GM18517 (cell line): ENCODE results near the gene LPP.

Experiments used
- ATAC-seq: cut with Tn5 transposase; IDR thresholded peaks from one replicate; pipeline ENCODE4 v1.9.1; 2021; ENCODE audit warnings: mild to moderate bottlenecking, moderate library complexity; ENCODE audit not compliant: unreplicated experiment

Gene LPP

DNA sequence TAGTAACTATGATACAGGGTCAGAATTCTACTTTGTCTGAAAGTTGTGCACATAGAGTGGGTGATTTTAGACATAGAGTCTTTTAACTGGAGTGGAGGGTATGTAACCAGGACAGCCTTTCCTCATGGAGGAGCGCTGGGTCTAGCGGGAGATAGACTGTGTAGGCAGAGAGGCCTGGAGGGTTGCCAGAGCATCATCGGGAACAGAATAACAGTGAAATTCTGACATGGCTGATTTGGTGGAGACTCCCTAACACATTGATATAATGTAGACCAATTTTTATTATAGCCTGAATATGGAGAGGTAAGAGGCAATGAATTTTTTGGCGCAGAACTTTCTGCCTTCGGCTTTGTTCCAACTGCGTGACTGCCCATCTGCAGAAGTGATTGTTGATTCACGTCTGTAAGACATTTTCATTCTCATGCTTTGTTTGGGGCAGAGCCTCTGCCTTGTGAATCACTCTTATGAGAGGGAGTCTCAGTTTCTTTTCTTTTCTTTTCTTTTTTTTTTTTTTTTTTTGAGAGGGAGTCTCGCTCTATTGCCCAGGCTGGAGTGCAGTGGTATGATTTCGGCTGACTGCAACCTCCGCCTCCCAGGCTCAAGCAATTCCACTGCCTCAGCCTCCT lies 16.0 kb downstream of the LPP start:
- no peak for ATAC-seq

DNA sequence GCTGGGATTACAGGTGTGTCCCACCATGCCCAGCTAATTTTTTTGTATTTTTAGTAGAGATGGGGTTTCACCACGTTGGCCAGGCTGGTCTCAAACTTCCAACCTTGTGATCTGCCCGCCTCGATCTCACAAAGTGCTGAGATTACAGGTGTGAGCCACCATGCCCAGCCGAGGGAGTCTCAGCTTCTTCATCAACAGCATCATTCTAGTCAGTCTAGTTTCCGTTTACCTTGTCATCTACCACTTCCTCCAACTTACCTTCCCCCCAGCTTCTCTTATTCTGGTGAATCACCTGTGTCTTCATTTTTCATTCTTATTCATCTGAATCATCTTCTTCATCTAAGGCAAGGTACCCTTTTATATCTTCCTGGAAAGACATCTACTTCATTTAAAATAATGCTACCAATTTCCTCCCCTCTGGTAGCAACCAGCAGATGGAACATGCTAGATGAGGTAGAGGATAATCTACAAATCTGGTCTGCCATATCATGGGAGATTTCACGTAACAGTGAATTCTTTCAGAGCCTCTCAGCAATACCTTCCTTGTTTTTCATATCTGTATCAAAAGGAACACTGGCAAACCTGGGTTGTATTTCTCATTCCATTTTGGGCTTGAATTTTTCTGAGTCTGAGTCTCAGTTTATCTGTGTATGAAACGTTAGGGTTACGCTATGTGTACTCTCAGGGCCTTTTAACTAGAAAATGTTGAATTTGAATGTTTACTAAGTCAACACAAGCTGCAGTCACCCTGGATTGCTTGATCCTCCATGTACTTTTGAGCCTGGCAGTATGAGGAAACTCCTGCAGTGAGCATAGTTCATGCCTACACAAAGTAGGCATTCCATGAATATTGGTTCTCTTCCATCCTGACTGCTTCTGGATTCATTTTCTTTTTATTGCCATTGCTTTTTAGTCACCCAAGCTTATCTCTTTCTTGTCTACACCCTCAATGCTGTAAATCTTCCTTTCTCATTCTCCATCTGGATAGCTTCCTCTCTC lies 16.8 kb downstream of the LPP start:
- ATAC-seq: no peak

DNA sequence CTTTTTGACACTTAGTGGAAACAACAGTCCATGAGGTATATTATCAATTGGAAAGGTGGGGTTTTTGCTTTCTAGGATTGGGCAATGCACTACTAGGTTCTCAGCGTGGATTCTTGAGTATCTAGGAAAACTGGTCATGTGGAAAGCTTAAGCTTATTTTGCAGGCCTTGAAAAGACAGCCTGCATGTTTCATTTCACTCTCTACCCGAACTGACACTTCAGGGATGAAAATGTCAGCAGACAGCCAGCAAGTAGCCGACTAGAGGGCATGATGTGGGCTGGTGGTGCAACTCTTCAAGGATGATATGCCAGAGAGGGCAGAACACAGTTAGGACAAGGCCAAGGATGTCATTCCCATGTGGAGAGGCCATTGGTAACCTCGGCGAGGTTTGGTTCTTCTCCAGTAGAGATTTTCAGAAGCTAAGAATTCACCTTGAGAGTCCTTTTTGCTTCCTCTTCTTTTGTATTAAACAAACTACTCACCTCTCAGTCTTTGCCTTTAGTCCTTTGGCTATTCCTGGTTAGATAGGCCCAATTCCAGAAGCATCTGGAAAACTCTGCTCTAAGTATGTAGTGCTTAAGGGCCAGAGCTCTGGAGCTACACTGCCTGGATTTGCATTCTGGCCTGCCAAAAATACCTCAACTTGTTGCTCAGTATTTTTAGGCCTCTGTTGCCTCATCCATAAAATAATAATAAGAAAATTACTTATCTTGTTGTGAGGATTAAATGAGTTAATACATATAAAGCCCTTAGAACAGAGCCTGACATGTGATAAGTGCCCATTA lies 17.9 kb downstream of the LPP start:
- ATAC-seq: no peak

DNA sequence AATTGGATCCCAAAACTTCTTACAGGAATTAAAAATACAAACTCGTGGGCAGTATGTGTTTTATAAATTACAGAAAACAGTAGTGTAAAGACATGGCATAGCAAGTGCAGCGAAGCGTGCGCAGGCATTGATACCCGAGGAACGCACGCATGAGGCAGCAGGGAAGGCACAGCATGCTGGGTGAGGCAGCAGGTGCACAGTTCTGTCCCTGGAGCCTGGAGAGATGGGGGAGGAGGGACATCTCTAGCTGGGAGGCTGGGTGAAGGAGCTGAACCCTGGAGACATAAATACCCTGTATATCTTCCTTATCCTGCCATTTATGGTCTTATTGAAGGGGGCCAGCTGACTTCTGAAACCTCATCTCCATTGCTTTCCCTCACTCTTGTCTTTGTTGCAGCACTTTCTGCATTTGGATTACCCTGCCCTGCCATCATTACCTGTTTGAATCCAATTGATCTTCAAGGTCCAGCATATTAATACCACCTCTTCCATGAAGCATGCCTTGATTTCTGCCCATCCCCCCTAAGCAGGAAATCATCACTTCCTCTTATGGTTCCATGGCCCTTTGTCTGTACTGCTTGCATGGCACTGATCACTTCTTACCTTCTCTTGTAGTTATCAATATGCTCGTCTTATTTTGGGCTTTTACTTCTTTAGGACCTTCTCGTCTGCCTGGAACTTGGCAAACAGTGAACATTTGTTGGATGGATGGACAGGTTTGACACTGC lies 20.5 kb downstream of the LPP start:
- ATAC-seq: no peak

DNA sequence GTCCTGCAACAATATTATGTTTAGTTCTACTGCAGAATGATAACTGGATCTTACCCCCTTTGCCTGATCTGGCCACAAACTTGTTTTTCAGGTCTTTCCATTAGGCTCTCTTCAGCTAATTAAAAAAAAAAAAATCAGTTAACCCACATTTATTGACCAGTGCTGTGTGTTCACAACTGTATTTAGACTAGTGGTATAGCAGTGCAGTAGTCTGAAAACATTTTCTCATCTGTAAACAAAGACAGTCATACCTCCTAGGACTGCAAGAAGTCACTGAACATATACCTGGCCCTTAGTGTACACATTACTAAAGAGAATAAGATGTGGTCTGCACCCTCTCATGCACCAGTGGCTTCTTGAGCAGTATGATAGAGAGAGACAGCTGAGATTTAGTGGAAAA lies 22.5 kb downstream of the LPP start:
- no peak for ATAC-seq

DNA sequence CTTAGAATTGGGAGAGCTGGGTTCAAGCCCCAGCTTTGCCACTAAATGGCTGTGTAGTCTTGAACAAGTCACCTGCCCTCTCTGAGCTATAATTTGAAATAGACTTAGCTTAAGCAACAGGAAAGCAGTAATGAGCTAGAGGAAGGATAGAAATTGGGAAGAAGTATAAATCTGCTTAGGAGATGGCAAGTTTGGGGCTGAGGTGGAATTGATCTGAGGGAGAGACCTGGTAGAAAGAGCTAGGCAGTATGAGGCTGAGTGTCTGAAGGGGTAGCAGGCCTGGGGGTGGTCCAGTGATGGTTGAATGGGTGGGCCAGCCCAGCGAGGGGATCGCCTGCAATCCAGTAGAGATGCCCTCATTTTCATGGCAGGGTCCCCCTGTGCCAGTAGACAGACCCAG lies 22.9 kb downstream of the LPP start:
- no peak for ATAC-seq

DNA sequence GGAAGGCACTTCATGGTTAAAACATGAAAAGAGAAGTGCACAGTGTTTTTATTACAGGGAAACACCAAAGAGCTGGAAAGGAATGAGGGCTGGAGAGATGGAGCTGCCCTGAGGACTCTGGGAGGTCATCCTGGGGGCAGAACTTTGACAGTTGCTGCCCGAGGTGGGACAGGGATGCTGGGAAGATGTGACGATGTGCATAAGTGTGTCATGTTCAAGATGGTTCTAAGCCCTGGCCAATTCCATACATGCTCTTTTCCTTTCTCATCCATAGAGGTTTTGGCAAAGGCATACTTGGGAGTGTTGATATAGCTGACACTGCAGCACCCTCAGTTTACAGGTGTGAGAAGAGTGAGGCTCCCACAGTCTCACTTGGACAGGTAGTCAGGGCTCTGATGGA lies 23.8 kb downstream of the LPP start:
- ATAC-seq: no peak

DNA sequence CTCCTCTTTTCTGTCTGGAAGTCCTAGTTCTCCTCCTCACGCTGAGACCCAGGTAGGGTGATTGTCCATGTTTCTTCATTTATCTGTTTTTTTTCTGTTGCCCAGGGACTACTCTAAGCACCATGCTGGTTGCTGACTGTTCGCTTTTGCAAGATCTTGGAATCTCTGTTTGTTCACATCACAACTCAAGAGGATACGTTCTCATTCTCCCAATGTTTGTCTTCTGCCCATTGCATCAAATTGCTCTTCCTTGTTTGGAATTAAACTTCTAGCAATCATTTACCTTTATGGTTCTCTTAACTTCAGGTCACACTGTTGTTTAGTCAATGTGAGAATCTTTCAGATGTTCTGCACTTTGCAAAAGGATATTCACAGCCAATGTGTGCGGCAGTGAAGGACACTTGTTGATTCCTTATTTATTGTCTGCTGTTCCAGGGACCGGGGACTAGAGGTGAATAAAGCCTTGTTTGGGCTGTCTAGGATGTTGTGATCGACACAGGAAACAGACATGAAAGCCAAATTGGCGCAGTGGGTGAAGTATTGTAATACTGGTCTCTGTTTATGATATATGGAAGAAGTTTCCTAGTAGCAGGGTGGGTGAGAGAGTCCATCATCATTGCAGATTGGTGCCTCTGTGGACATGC lies 24.5 kb downstream of the LPP start:
- ATAC-seq: no peak

DNA sequence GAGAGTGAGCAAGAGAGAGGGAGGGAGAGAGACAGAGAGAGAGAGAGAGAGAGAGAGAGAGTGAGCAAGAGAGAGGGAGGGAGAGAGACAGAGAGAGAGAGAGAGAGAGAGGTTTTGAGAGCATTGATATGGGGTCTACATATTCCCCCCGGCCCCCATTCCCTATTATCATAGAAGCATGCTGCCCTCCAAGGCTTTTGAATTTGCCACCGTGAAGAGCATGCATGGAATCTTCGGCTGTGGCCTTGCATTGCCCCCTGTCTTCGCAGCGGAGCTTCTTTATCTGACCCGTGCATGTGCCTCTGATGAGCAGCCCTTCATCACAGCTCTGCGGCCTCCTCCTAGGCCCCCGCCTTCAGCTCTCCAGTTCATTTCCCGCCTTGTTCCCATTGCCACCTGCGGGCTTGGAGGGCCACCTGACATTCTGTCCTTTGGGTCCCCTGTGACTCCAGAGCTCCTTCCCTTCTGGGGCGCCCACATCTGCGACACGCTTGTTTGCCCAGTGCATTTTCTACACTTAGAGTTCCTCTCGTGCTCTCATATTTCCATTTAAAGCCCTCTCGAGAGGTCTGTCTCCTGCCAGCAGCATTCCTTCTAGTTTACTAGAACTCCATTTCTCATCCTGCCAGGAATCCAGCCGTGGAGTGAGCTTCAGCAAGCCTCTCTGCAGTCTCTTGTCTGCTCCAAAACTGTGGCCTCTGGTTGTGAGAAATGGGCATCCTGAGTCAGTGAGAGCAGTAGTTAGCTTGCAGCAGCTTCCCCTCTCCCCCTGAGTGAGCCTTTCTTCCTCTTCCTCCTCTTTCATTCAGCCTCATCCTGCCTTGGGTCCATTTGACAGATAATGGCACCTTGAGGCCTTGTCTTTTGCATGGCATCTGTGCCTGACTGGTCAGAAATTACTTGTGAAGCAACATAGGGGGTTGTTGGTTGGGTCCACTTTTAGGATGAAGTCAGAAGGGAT lies 25.3 kb downstream of the LPP start:
- no peak for ATAC-seq

DNA sequence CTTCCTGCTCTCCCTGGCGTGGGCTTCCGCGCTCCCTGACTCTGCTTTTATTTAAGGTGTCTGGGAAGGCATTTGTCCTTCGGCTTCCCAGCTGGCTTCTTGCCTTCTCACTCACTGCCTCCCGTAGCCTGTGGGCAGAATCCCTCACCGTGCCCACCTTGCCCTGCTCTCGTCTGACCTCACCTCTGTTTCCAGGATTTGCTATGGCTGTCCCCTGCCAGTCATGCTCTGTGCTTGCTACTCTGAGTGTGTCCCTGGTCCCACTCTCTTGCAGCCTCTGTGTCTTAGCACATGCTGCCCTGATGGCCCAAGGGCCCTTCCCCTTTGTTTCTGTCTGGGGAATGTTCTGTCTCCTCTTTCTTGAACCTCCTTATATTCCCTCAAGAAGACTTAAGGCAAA lies 26.2 kb downstream of the LPP start:
- ATAC-seq: no peak

DNA sequence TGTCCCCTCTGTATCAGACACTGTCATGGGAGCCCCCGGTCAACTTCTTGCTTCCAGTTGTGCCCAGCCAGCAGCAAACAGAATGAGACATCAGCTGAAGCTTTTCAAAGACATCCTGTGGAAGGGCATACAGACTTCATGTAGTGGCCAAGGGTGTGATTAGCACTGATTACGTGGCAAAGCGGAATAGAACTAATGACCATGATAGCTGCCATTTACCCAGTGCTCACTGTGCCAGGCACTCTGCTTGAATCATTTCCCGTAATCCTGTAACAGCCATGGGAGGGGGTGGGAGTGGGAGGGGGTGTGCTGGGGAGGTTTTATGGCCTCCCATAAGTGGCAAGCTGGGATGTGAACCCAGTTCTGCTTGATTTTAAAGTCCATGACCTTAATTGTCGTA lies 29.5 kb downstream of the LPP start:
- ATAC-seq: no peak

DNA sequence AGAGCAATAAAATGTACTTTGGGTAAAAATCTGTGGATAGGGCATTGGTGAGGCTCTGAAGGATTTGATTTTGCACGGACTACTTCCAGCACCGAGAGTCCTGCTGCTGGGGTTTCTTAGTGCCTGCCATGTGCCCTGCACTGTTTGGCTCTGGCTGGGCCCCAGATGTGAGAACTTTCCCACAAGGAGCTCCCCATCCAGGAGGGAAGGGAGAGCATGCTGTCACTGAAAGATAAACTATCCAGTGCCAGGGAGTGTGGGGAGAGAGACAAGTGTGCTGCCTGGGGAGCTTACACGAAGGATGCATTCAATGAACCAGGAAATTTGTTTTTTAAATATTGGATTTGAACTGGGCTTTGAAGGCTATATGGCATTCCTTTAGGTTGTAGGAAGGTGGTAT lies 30.2 kb downstream of the LPP start:
- ATAC-seq: no peak

DNA sequence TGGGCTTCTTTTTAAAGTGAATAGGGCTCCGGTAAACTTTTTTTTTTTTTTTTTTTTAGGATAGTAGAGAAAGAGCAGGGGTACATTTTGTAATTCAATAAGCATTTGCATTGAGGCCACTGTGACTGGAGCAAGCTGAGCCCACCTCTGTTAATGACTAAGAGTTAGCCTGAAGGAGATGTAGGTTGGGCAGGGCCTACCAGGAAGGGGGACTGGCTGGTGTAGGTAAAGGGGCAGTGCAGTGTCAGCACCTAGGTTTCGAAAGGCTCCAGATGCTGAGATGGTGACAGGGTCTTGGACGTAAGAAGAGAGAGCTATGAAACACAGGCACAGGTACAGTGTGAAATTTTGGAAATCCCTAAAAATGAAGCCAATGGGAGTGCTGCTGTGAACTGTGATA lies 30.7 kb downstream of the LPP start:
- no peak for ATAC-seq

DNA sequence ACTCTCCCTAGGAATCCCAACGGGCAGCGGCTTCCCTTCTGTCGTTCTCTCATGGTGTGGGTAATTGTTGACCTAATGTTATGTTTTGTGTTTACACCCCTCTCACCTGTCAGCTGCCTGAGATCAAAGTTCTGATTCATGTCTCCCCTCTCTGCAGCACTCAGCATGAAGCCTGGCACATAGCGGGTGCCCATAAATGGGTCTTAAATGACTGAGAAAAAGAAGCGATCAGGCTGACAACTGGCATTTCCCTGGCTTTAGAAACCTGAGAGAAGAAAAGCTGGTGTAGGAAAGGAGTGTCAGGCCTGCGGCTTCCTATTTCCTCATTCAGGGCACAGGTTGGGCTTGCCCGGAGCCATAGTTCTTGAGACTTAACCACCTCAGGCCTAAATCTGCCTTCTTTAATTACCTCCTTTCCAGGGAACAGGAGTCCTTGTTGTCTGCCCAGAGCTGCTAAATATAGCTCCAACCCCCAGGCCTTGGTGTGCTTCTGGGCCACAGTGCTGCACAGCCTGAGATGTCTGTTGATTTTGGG lies 31.8 kb downstream of the LPP start:
- ATAC-seq: no peak

DNA sequence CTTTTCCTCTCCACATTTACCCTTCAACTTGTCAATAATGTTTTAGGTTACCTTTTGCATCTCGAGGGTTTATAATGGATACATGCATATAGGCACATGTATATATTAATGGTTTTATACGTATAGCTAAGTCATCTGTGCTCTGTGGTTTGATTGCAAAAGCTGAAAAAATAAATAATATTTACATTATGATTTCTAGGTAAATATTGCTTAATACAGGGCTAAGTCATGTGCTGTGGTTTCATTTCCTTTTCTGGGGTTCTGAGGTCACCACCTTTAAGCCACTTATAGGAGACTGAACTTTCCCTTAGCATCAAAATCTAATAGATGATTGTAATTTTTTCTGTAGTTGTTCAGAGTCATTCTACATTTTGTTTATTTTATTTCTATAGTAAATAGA lies 33.1 kb downstream of the LPP start:
- no peak for ATAC-seq

DNA sequence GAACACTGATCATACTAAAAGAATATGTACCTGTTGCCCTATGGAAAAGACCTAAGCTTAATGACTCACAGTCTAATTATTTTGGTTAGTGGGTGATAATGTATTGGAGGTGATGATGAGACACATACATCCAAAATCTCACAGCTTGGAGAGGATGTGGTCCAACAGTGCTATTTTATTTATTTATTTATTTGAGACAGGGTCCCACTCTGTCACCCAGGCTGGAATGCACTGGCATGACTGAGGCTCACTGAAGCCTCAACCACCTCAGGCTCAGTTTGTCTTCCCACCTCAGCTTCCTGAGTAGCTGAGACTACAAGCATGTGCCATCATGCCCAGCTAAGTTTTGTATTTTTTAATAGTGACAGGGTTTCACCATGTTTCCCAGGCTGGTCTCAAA lies 35.0 kb downstream of the LPP start:
- no peak for ATAC-seq

DNA sequence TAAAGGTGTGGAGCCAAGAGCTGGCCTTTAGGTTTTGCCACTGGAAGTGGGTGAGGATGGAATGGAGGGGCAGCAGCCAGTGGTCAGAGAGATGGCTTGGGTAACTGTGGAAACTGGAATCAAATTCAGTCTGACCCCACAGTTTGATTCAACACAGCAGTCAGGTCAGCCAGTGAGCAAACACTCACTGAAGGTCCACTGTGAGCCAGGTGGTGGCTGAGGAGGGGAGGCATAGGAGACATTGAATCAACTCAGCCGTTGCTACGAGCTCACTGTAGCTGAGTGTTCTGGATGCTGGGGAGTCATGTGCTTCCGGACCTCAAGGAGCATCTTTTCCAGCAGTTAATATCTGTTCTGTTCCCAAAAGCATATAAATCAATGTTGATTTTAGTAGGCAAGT lies 37.5 kb downstream of the LPP start:
- ATAC-seq: no peak

DNA sequence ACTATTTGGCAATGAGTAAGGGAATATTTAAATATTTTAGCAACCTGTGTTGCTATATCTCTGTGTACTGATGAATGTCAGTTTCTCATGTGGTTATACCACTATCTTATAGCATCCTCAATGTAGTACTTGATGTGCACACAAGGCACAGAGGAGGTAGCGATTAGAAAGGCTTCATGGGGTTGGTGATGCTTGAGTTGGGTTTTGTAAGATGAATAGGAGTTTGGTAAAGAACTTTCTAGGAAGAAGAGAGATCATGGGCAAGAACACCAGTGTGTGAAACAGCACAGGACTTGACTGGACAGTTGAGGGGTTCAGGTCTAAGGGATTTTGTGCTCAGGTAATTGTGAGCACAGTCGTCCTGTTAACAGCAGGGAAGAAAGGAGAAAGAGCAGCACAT lies 38.1 kb downstream of the LPP start:
- no peak for ATAC-seq

DNA sequence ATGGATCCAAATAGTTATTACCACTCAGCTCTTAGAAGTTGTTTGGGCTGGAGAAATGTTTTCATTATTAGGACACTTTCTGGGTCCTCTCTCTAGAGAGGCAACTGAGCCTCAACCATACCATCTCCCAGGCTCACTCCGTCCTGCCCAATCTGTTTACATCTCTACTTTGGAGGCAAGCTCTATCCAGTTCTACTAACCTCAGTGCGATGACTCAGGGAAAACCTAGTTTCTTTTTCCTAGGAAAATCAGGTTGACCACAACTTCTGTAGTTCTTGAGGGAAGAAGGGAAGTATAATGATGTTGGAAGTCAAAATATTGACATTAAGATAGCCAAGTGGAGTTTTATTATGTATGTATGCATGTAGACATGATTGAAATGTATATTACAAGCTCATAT lies 40.4 kb downstream of the LPP start:
- no peak for ATAC-seq
